Measurements from ENCODE around the gene DCUN1D3.

Gene DCUN1D3

DNA sequence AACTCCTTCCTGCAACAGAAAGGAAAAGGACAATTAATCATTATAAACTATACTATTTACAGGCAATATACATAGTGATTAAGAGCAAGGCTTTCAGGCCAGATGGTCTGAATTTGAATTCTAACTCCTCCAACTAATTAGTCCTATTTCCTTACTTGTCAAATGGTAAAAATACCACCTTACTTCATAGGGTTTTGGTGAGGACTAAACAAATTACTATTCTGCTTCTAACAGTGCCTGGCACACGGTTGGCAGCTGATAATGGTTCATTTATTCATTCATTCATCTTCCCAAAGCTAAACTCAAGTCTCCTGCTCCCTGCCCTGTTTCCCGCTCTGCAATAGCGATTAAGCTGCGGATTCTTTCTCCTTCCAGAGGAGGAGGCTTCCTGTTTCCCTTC, 39.8 kb downstream of the DCUN1D3 start:
- DNase-seq = no peak

GRCh38 chr16:20859699-20860098, 40.5 kb downstream of the DCUN1D3 start:
- DNase-seq = no peak

DNA sequence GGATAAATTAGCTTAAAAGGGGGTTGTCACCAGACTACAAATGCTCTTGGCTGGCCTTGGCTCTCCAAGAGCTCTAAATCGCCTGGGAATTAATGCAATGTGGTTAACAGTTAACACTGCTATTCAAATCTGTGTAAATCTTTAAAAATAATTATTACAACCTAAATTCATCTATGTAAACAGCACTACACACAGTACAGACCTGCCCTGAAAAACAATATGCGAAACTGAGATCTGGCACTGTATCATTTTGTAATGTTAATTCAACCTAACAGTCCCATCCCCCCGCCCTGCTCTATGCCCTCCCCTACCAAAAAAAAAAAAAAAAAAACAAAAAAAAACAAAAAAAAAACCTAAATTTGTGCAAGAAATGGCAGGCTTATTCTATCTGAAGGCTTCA, 40.9 kb downstream of the DCUN1D3 start:
- no peak for DNase-seq

- DNase-seq = no peak
These were observed 42.9 kb downstream of the DCUN1D3 start for GRCh38 chr16:20857281-20857680.

DNA sequence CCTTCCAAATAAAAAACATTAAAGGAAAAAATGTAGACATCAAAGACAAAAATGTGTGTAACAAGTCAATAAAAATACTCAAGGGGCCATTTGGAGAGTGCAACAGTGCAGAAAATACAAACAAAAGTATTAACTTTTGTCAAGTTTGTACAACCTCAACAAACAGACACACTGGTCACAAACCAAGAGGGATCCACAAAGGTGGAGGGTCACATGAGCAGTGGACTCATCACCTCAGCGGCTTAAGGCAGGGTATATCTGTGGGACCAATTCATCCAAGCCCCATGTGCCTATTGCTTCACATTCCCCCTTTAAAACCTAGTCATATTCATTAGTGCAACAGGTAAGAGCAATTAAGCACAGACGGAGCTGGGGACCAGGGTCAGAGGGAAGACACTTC, 45.2 kb downstream of the DCUN1D3 start:
- DNase-seq = no peak

GRCh38 chr16:20853981-20854620, 46.1 kb downstream of the DCUN1D3 start:
- no peak for DNase-seq

- no peak for DNase-seq
These were observed 47.0 kb downstream of the DCUN1D3 start for GRCh38 chr16:20853143-20853542.

- DNase-seq = no peak
These were observed 48.6 kb downstream of the DCUN1D3 start for GRCh38 chr16:20851601-20852000.

DNA sequence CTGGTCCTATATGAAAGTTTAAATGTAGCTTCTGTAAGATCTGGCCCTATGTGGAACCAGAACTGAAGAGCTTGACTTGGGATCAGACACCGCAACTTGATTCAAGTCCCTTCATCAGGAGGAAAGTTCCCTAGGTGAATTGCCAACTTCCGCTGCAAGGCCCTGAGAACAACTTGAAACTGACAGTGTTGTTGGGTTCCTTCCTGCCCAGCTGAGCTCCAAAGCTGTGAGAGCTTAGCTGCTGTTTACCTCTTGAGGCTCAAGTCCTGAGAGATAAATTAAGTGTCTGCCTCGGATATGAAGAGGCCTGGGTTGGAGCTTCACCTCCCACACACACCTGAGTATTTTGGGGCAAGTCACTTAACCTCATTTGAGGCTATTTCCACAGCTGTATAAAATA, 49.2 kb downstream of the DCUN1D3 start:
- DNase-seq = no peak

DNA sequence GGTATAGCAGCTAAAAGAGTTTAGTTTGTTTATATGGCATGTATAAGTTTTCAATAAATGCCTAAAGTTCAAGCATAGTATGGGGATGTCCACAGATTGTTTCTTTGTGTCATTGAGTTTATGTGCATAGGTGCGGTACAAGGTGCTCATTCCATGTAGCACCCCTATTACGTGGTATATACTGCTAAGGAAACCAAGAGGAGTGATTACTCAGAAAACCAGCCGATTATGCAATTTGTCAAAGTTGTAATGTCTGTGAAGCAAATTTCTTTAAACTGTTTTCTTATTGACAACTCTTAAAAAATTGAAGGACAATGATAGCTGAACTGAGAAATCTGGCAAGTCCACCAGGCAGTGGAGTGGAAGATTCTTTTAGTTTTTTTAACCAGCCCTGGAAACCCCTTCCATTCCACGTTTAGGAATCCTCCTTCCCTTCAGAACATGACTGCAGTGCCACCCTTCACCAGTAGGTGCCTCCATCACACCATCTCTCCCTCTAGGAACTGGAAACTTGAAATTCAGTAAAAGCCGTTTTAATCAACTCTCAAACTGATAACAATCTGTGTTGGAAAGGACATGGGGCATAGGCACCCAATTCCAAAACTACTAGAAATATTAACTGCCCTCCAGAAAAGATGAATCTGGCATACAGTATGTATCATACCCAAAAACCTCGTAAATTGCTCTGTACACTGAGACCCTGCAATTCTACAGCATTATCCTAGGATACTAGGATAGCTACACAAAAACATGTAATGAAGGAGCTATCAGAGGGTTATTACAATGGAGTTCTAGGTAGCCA, 50.4 kb downstream of the DCUN1D3 start:
- no peak for DNase-seq

DNA sequence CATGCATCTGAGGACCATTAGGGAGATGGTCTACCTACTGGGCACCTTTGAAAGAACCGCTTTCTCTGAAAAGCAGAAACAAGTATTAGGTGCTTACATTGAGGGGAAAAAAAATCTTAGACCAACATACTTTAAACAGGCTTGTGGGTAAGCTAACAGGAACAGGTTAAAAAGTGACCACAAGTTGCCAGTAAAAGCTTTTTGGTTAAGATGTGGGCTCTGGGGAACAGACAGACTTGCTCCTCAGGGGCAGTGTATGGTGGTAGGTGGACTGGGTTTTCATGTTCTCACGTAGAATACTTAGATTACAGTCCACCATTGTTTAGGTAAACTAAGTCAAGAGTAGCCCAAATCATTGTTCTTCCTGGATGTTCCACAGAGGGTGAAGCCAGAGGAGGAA, 52.6 kb downstream of the DCUN1D3 start:
- no peak for DNase-seq

GRCh38 chr16:20846551-20846950, 53.6 kb downstream of the DCUN1D3 start:
- DNase-seq = no peak

GRCh38 chr16:20846030-20846429, 54.1 kb downstream of the DCUN1D3 start:
- DNase-seq = no peak

DNA sequence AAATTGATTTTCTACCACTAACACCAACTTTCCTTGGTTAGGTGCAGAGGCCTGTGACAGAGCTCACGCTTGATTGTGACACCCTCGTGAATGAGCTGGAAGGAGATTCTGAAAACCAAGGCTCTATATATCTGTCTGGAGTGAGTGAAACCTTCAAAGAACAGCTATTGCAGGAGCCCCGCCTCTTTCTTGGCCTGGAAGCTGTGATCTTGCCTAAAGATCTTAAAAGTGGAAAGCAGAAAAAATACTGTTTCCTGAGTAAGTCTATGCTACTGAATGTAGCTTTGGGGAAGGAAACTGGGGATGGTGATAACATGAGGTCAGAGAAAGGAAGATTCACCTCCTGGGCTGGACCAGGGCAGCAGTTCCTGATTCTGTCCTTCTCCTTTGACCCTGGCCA, 55.6 kb downstream of the DCUN1D3 start:
- no peak for DNase-seq

DNA sequence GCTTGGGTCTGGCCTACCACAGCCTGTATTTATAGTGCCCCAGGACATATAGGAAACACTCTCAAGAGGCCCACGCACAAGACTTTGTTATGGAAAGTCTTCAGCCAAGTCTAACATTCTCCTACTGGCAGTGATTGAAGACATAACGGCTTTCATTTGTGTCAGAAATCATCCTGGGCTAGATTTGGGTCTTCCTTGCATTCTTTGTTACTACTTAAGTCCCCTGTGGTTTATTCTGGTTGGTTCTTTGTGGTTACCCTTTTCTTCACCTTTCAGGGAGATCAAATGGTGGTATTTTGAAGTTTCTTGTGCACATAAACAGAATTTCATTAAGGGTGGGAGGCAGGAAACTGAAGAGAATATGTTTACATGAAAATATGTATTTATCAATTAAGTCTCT, 56.1 kb downstream of the DCUN1D3 start:
- no peak for DNase-seq

DNA sequence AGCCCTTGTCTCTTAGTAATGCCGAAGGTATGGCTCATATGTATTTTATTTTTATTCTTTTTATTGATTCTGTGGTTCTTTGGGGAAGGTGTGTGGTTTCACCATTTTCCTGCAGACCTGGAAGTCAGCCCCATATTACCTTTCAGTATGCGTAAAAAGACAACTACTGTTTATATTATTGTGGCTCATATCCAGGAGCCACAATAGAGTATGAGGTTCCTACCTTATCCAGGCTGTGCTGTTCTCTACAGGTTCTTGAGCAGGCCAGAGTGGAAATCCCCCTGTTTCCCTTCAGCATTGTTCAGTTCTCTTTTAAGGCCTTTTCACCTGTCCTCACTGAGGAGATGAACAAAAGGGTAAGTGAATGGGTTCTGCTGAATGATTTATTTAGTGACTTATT, 60.7 kb downstream of the DCUN1D3 start:
- DNase-seq = no peak

DNA sequence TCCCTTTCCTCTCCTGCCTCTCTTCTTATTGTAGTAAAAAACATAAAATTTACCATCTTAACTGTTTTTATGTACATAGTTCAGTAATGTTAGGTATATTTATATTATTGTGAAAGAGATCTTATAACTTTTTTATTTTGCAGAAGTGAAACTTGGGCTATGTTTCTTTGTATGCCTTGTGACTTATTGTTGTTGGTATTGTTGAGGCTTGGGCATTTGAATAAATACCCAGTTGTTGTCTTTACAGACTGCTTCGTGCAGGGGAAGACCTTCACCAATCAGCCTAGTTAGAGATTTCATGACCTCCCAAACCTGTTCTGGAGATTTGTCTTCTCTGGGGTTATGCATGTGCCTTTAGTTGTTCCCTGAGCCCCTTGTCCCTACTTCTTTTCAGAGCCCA, 61.9 kb downstream of the DCUN1D3 start:
- no peak for DNase-seq

GRCh38 chr16:20833086-20833485, 67.1 kb downstream of the DCUN1D3 start:
- no peak for DNase-seq

DNA sequence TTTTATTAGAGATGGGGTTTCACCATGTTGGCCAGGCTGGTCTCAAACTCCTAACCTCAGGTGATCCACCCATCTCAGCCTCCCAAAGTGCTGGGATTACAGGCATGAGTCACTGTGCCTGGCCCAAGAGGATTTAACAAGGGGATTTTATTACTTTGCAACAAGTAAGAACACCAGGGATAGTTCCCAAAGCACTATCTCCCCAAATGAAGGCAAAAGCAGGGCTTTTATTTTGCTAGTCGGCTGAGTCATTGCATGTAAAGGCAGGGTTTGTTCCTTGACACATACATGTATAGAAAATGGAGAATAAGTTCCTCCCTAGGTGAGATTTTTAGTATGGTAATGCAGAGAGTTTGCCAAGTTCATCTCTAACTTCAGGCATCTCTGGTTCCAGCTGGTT, 69.8 kb downstream of the DCUN1D3 start:
- DNase-seq = no peak

GRCh38 chr16:20829536-20829935, 70.6 kb downstream of the DCUN1D3 start:
- DNase-seq = no peak

DNA sequence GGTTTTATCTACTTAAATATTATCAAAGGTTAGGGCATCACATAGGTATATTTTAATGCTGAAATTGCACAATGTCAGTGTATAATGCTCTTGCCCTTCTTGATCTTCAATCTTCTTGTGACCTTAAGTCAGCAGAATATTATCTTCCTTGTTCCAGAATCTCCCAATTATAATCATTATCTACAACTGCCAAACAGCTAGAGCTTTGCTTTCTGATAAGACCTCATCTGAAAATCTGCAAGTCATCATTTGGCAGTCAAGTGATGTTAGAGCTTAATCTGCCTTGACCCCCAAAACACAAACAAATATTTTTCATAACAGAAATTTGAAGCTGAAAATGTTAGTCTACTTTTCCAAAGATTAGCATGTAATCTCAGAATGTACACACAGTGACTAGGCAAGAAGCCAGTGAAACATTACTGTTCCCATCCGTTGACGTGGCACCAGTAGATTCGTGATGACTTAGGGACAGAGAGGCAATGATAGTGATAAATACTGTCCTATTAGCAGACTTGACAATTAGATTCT, 74.1 kb downstream of the DCUN1D3 start:
- no peak for DNase-seq

DNA sequence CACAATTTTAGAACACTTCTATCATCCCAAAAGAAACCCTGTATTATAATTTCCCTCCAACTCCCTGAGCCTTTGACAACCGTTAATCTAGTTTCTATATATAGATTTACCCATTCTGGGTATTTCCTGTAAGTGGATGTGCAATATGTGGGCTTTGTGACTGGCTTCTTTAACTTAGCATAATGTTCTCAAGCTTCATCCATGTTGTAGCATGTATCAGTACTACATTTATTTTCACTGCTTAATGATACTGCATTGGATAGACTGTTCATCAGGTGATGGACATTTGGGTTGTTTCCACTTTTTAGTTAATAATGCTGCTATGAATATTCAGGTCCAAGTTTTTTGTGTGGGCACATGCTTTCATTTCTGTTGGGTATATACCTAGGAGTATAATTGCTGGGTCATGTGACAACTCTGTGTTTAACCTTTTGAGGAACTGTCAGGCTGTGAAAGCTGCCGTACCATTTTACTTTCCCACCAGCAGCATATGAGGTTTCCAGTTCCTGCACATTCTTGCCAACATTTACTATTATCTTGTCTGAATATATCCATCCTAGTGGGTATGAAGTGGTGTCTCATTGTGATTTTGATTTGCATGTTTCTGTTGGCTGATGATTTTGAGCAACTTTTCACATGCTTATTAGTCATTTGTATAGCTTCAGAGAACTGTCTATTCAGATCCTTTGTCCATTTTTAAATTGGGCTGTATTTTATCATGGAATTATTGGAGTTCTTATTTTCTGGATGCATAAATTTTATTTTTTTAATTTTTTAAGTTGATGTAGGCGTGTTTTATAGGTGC, 77.4 kb downstream of the DCUN1D3 start:
- no peak for DNase-seq

DNA sequence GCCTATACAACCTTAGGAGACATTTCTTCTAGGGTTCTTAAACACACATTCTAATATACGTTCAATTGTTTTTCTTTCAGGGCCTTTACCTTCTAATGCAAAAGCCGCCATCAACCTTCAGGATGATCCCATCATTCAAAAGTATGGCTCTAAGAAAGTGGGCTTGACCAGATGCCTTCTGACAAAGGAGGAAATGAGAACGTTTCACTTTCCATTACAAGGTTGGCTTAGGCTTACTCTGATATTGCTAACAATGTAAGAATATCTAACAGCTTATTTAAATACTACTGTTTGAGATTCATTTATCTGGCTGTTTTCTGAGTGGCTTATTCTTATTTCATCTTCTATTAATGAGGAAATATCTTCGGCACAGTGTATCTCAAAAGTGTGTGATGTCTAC, 78.5 kb downstream of the DCUN1D3 start:
- no peak for DNase-seq

Data from NCI-H187 treated with DMSO at 0.1 percent for 48 hours (cell line).